HG02759 (cell line): Measurements from ENCODE around the gene RPTOR.
A peak's percentile ranks its signal among the peaks of the same experiment; 100 is the strongest.

Experiments used
- ATAC-seq: cut with Tn5 transposase; IDR thresholded peaks from one replicate; pipeline ENCODE4 v1.9.1; 2021; ENCODE audit warnings: mild to moderate bottlenecking, moderate library complexity; ENCODE audit not compliant: unreplicated experiment

Gene RPTOR

GRCh38 chr17:80961541-80962330 is 417.1 kb downstream of the RPTOR start:
- ATAC-seq, result no peak

- ATAC-seq, result no peak
Measured at GRCh38 chr17:80962356-80963329, 418.0 kb downstream of the RPTOR start.

GRCh38 chr17:80963812-80964543 is 419.3 kb downstream of the RPTOR start:
- ATAC-seq, result no peak

GRCh38 chr17:80964544-80964856 is 419.9 kb downstream of the RPTOR start:
- no peak for ATAC-seq

- no peak for ATAC-seq
Measured at GRCh38 chr17:80964859-80965580, 420.4 kb downstream of the RPTOR start.

GRCh38 chr17:80965606-80966005 is 421.0 kb downstream of the RPTOR start:
- no peak for ATAC-seq

- no peak for ATAC-seq
Measured at GRCh38 chr17:80967404-80967872, 422.8 kb downstream of the RPTOR start.

GRCh38 chr17:80968602-80969029 is 424.0 kb downstream of the RPTOR start:
- ATAC-seq, result no peak

GRCh38 chr17:80969030-80969673 is 424.5 kb downstream of the RPTOR start:
- ATAC-seq, result no peak

- no peak for ATAC-seq
Measured at GRCh38 chr17:80969674-80970043, 425.0 kb downstream of the RPTOR start.

GRCh38 chr17:80970044-80970761 is 425.6 kb downstream of the RPTOR start:
- peak; percentile 44 for ATAC-seq

- ATAC-seq, result no peak
Measured at GRCh38 chr17:80970762-80971703, 426.4 kb downstream of the RPTOR start.

- no peak for ATAC-seq
Measured at GRCh38 chr17:80971704-80972304, 427.2 kb downstream of the RPTOR start.

- no peak for ATAC-seq
Measured at GRCh38 chr17:80976701-80977100, 432.1 kb downstream of the RPTOR start.

- no peak for ATAC-seq
Measured at GRCh38 chr17:80977172-80977571, 432.5 kb downstream of the RPTOR start.

- ATAC-seq, result no peak
Measured at GRCh38 chr17:80978499-80979497, 434.2 kb downstream of the RPTOR start.
